SK-N-SH treated with all-trans-retinoic acid at 6 μM for 48 hours (cell line): ENCODE data around the gene SLC37A2.

ENCODE experiments used
- ATAC-seq: fragments of 200-7000 bp; cut with Tn5 transposase; 3 replicates; pipeline ENCODE4 v1.9.1; 2020; ENCODE audit warnings: mild to moderate bottlenecking, moderate library complexity
- ARNTL ChIP-seq: fragments of 450-650 bp; formaldehyde crosslinking; IDR thresholded peaks from 2 replicates; pipeline ENCODE4 v1.5.0; 2020; ENCODE audit warnings: low read depth, mild to moderate bottlenecking, moderate library complexity, borderline replicate concordance
- CREB5 ChIP-seq: fragments of 250-450 bp; sonication (Bioruptor Pico); IDR thresholded peaks from 2 replicates; pipeline ENCODE4 v1.5.1; 2020; ENCODE audit warnings: low read depth, mild to moderate bottlenecking, moderate library complexity
- CSDC2 ChIP-seq: fragments of 250-450 bp; sonication (Bioruptor Pico); IDR thresholded peaks from 2 replicates; pipeline ENCODE4 v1.5.0; 2020; ENCODE audit warnings: mild to moderate bottlenecking, moderate library complexity
- CSRNP3 ChIP-seq: fragments of 250-450 bp; sonication (Bioruptor Pico); IDR thresholded peaks from 2 replicates; pipeline ENCODE4 v1.5.1; 2021; ENCODE audit warnings: mild to moderate bottlenecking, moderate library complexity
- ESRRG ChIP-seq: fragments of 250-450 bp; sonication (Bioruptor Pico); IDR thresholded peaks from 2 replicates; pipeline ENCODE4 v1.6.1; 2021; ENCODE audit warnings: mild to moderate bottlenecking
- ISL1 ChIP-seq: fragments of 250-450 bp; sonication (Bioruptor Pico); IDR thresholded peaks from 2 replicates; pipeline ENCODE4 v2.1.2; 2022; ENCODE audit warnings: mild to moderate bottlenecking, moderate library complexity
- OSR1 ChIP-seq: fragments of 250-450 bp; sonication (Bioruptor Pico); IDR thresholded peaks from 2 replicates; pipeline ENCODE4 v1.8.0; 2022; ENCODE audit warnings: moderate library complexity, mild to moderate bottlenecking, inconsistent platforms
- PATZ1 ChIP-seq: fragments of 250-450 bp; sonication (Bioruptor Pico); IDR thresholded peaks from 2 replicates; pipeline ENCODE4 v1.8.0; 2020; ENCODE audit warnings: mild to moderate bottlenecking, moderate library complexity, borderline replicate concordance
- PPARA ChIP-seq: fragments of 250-450 bp; sonication (Bioruptor Pico); IDR thresholded peaks from 2 replicates; pipeline ENCODE4 v1.5.0; 2020; ENCODE audit warnings: mild to moderate bottlenecking, borderline replicate concordance
- RARB ChIP-seq: fragments of 250-450 bp; sonication (Bioruptor Pico); IDR thresholded peaks from 2 replicates; pipeline ENCODE4 v1.8.0; 2021; ENCODE audit warnings: mild to moderate bottlenecking, moderate library complexity
- SNAI2 ChIP-seq: fragments of 250-450 bp; sonication (Bioruptor Pico); IDR thresholded peaks from 2 replicates; pipeline ENCODE4 v1.5.0; 2020; ENCODE audit warnings: mild to moderate bottlenecking, moderate library complexity
- TCF4 ChIP-seq: fragments of 250-450 bp; sonication (Bioruptor Pico); IDR thresholded peaks from 2 replicates; pipeline ENCODE4 v1.8.0; 2021; ENCODE audit warnings: mild to moderate bottlenecking, moderate library complexity, borderline replicate concordance
- TOX ChIP-seq: fragments of 250-450 bp; sonication (Bioruptor Pico); IDR thresholded peaks from 2 replicates; pipeline ENCODE4 v1.8.0; 2021; ENCODE audit warnings: mild to moderate bottlenecking, moderate library complexity, borderline replicate concordance
- TSHZ2 ChIP-seq: fragments of 250-450 bp; sonication (Bioruptor Pico); IDR thresholded peaks from 2 replicates; pipeline ENCODE4 v1.5.0; 2020; ENCODE audit warnings: mild to moderate bottlenecking, moderate library complexity
- ZC3H10 ChIP-seq: fragments of 250-450 bp; sonication (Bioruptor Pico); IDR thresholded peaks from 2 replicates; pipeline ENCODE4 v1.5.1; 2021; ENCODE audit warnings: mild to moderate bottlenecking, moderate library complexity
- ZFP30 ChIP-seq: fragments of 450-650 bp; formaldehyde crosslinking; IDR thresholded peaks from 2 replicates; pipeline ENCODE4 v1.5.0; 2022; ENCODE audit warnings: mild to moderate bottlenecking, moderate library complexity
- ZNF565 ChIP-seq: fragments of 450-650 bp; formaldehyde crosslinking; conservative IDR thresholded peaks from 2 replicates; pipeline ENCODE4 v1.5.0; 2020; ENCODE audit warnings: low read depth, mild to moderate bottlenecking, moderate library complexity
- ZNF8 ChIP-seq: fragments of 450-650 bp; formaldehyde crosslinking; IDR thresholded peaks from 2 replicates; pipeline ENCODE4 v1.5.0; 2020; ENCODE audit warnings: mild to moderate bottlenecking, moderate library complexity

SLC37A2 gene

GRCh38 chr11:125075900-125076317, 12.8 kb downstream of the SLC37A2 start:
- no peak; the same call in 2 of the 3 replicates for ATAC-seq
- no peak for TF ChIP-seq SNAI2
- TF ChIP-seq ARNTL (CRISPR knock-in tag), result no peak
- TF ChIP-seq OSR1 (CRISPR knock-in tag), result no peak
- no peak for TF ChIP-seq PPARA (CRISPR knock-in tag)
- no peak for TF ChIP-seq CSDC2 (CRISPR knock-in tag)
- TF ChIP-seq ZNF8 (CRISPR knock-in tag), result no peak
- TF ChIP-seq CREB5 (CRISPR knock-in tag), result no peak
- TF ChIP-seq CSRNP3 (CRISPR knock-in tag), result no peak
- TF ChIP-seq TCF4 (CRISPR knock-in tag), result no peak
- no peak for TF ChIP-seq TOX (CRISPR knock-in tag)

- TF ChIP-seq PATZ1 (CRISPR knock-in tag) (no peak), OSR1 (CRISPR knock-in tag) (no peak), TCF4 (CRISPR knock-in tag) (no peak), TOX (CRISPR knock-in tag) (no peak), CSDC2 (CRISPR knock-in tag) (no peak), ZNF8 (CRISPR knock-in tag) (no peak), CSRNP3 (CRISPR knock-in tag) (no peak), ZFP30 (CRISPR knock-in tag) (no peak), CREB5 (CRISPR knock-in tag) (no peak), ESRRG (CRISPR knock-in tag) (no peak), RARB (no peak), ZC3H10 (CRISPR knock-in tag) (no peak), ISL1 (CRISPR knock-in tag) (no peak), SNAI2 (no peak)
- TF ChIP-seq, all 23 proteins: peak for 0
- ATAC-seq, result no peak
These were observed 13.4 kb downstream of the SLC37A2 start for GRCh38 chr11:125076378-125076945.

GRCh38 chr11:125078016-125078415, 14.9 kb downstream of the SLC37A2 start:
- no peak for ATAC-seq

More at GRCh38 chr11:125078016-125078415, 14.9 kb downstream of the SLC37A2 start:
- no peak for TF ChIP-seq ZC3H10 (CRISPR knock-in tag)
- no peak for TF ChIP-seq ISL1 (CRISPR knock-in tag)
- no peak for TF ChIP-seq TSHZ2 (CRISPR knock-in tag)
- TF ChIP-seq CSRNP3 (CRISPR knock-in tag), result no peak
- no peak for TF ChIP-seq ZNF565 (CRISPR knock-in tag)
- no peak for TF ChIP-seq OSR1 (CRISPR knock-in tag)
- no peak for TF ChIP-seq SNAI2
- TF ChIP-seq TOX (CRISPR knock-in tag), result no peak
- TF ChIP-seq TCF4 (CRISPR knock-in tag), result no peak
